Gastrocnemius medialis (tissue), 4 donors: Measurements from ENCODE around the gene IGF2. TPM values are rescaled to one million over a fixed set of nuclear protein-coding genes. Genes with fewer than 3 reads are reported as not detected.
A peak's percentile ranks its signal among the peaks of the same experiment; 100 is the strongest.

Experiments used
- ATAC-seq, 2 donors: fragments of 150-250 bp; one replicate each; pipeline ENCODE4 v1.9.1; 2016
- DNase-seq, 2 donors: peaks; one replicate each; pipeline ENCODE4 v3.0.0-alpha.2; 2019
- H3K27ac ChIP-seq, 4 donors: fragments of 200-600 bp; sonication (generic); 1 replicate in 1 of 4; 2 replicates in 3 of 4; pipeline ENCODE4 v1.5.1; 2016 to 2018; ENCODE audit warnings: mild to moderate bottlenecking in 2 of 4, moderate library complexity in 1 of 4
- H3K27me3 ChIP-seq, 3 donors: fragments of 200-600 bp; sonication (generic) in 2 of 3; 1 replicate in 1 of 3; 2 replicates in 2 of 3; pipeline versions ENCODE4 v1.5.1 to v1.6.0; 2016 to 2019; ENCODE audit warnings: mild to moderate bottlenecking in 1 of 3, moderate library complexity in 1 of 3
- H3K36me3 ChIP-seq, 2 donors: fragments of 200-600 bp; sonication (generic) in 1 of 2; one replicate each; pipeline ENCODE4 v1.5.1; 2017 to 2018
- H3K4me1 ChIP-seq, 2 donors: fragments of 200-600 bp; sonication (generic) in 1 of 2; one replicate each; pipeline ENCODE4 v1.5.1; 2016 to 2017; ENCODE audit warnings: mild to moderate bottlenecking in 2 of 2
- H3K4me3 ChIP-seq, 4 donors: fragments of 200-600 bp; sonication (generic) in 3 of 4; 1 replicate in 1 of 4; 2 replicates in 3 of 4; pipeline ENCODE4 v1.5.1; 2016 to 2019; ENCODE audit warnings: mild to moderate bottlenecking in 2 of 4
- H3K9me3 ChIP-seq, 3 donors: fragments of 200-600 bp; sonication (generic) in 2 of 3; 1 replicate in 1 of 3; 2 replicates in 2 of 3; pipeline ENCODE4 v1.5.1; 2016 to 2019
- CTCF ChIP-seq, 5 experiments: fragments of 450-650 bp in 3 of 5; fragments of 200-600 bp in 2 of 5; sonication (generic) in 2 of 5; IDR thresholded peaks in 4 of 5; conservative IDR thresholded peaks in 1 of 5; 1 replicate in 4 of 5; 2 replicates in 1 of 5; pipeline ENCODE4 v1.5.1; 2016 to 2019; ENCODE audit warnings: antibody characterized with exemption in 5 of 5, mild to moderate bottlenecking in 3 of 5, moderate library complexity in 3 of 5
- POLR2A ChIP-seq, 2 donors: fragments of 450-650 bp; IDR thresholded peaks; one replicate each; pipeline ENCODE4 v1.6.1; 2017; ENCODE audit warnings: antibody characterized with exemption in 2 of 2, mild to moderate bottlenecking in 2 of 2, moderate library complexity in 2 of 2
- in situ Hi-C, 4 donors: fragments of 200-750 bp; cut with MboI; loops; one replicate each; pipeline versions ENCODE4 v1.15.0 to v1.8.0; 2017; ENCODE audit warnings: low sequenced_read_pairs in 4 of 4
- intact Hi-C: fragments of 100-400 bp; cut with DNase I; formaldehyde crosslinking; loops from one replicate; pipeline ENCODE4 v1.15.1; 2023; ENCODE audit warnings: low total_unique reads
- total RNA-seq, 4 donors: library from RNA; depleted of rRNA; stranded (reverse); fragments of >200 nt; gene quantifications; one replicate each; pipeline versions ENCODE4 v1.1.0 to v1.2.3, GENCODE V29; 2016

The IGF2 gene
- total RNA-seq, 4 donors from 2014 or later = 21.6 to 42.4 (median 29.2) TPM

- no peak for ATAC-seq
- Histone ChIP-seq H3K4me3 (no peak overlapping the region), H3K4me1 (peaks cover 12 to 23% of the 10 kb centered on the region in 2 donors), H3K27ac (no peak overlapping the region), H3K36me3 (no peaks in the 10 kb centered on the region), H3K27me3 (peaks cover 49 to 62% (median 52%) of the 10 kb centered on the region in 3 donors), H3K9me3 (no peaks in the 10 kb centered on the region)
- in situ Hi-C loops = loop anchor here in 1 of 4 donors (25.0 kb wide), 1 partner anchor 109 kb away; no protein-coding TSS in a partner anchor
- TF ChIP-seq POLR2A (IDR thresholded peaks at IDR 0.05) (no peak), CTCF (IDR thresholded peaks at IDR 0.05 in 4 of 5, conservative IDR thresholded peaks at IDR 0.05 in 1 of 5) (no peak)
- no peak for DNase-seq
- intact Hi-C loops = no loop called here
Measured at GRCh38 chr11:2146051-2146450, 6.9 kb upstream of the IGF2 start.

- H3K4me3 ChIP-seq = peak overlapping the region in 3 of 4 donors; percentile 19 to 54 (median 27)
- no peak for TF ChIP-seq POLR2A (IDR thresholded peaks at IDR 0.05)
- no peak for TF ChIP-seq CTCF (IDR thresholded peaks at IDR 0.05 in 4 of 5, conservative IDR thresholded peaks at IDR 0.05 in 1 of 5)
- no peak overlapping the region for H3K27ac ChIP-seq
- H3K36me3 ChIP-seq = no peaks in the 10 kb centered on the region
- DNase-seq (no peak), ATAC-seq (no peak)
- H3K4me1 ChIP-seq = peaks cover 7 to 15% of the 10 kb centered on the region in 2 donors
- intact Hi-C loops (loop anchor here (5.0 kb wide), 1 partner anchor 52 kb away; no protein-coding TSS in a partner anchor), in situ Hi-C loops (loop anchor here in 1 of 4 donors (25.0 kb wide), 1 partner anchor 107 kb away; no protein-coding TSS in a partner anchor)
- H3K9me3 ChIP-seq = no peaks in the 10 kb centered on the region
- peaks cover 63 to 75% (median 66%) of the 10 kb centered on the region in 3 donors for H3K27me3 ChIP-seq
Measured at GRCh38 chr11:2144544-2145248, 5.5 kb upstream of the IGF2 start.

- no peaks in the 10 kb centered on the region for H3K36me3 ChIP-seq
- H3K4me3 ChIP-seq = peak overlapping the region in 3 of 4 donors; percentile 19 to 54 (median 27)
- H3K27ac ChIP-seq = no peak overlapping the region
- intact Hi-C loops (loop anchor here (5.0 kb wide), 1 partner anchor 52 kb away; no protein-coding TSS in a partner anchor), in situ Hi-C loops (loop anchor here in 1 of 4 donors (25.0 kb wide), 1 partner anchor 107 kb away; no protein-coding TSS in a partner anchor)
- H3K9me3 ChIP-seq = no peaks in the 10 kb centered on the region
- TF ChIP-seq POLR2A (IDR thresholded peaks at IDR 0.05) (no peak), CTCF (IDR thresholded peaks at IDR 0.05 in 4 of 5, conservative IDR thresholded peaks at IDR 0.05 in 1 of 5) (peak in 4 of 5 experiments; percentile 15 to 38 (median 24))
- H3K4me1 ChIP-seq = peaks cover 7% of the 10 kb centered on the region in 2 donors
- ATAC-seq (peak in 1 of 2 donors; percentile 49), DNase-seq (no peak)
- peaks cover 65 to 78% (median 69%) of the 10 kb centered on the region in 3 donors for H3K27me3 ChIP-seq
Measured at GRCh38 chr11:2143799-2144543, 4.8 kb upstream of the IGF2 start.

GRCh38 chr11:2143477-2143798 lies 4.2 kb upstream of the IGF2 start:
- Histone ChIP-seq H3K9me3 (no peaks in the 10 kb centered on the region), H3K27me3 (peaks cover 65 to 81% (median 75%) of the 10 kb centered on the region in 3 donors), H3K36me3 (no peaks in the 10 kb centered on the region), H3K4me1 (peaks cover 7% of the 10 kb centered on the region in 2 donors), H3K27ac (no peak overlapping the region), H3K4me3 (no peak overlapping the region)
- in situ Hi-C loops = loop anchor here in 1 of 4 donors (25.0 kb wide), 1 partner anchor 106 kb away; no protein-coding TSS in a partner anchor
- ATAC-seq (no peak), DNase-seq (no peak)
- intact Hi-C loops = loop anchor here (5.0 kb wide), 1 partner anchor 51 kb away; no protein-coding TSS in a partner anchor
- TF ChIP-seq CTCF (IDR thresholded peaks at IDR 0.05 in 4 of 5, conservative IDR thresholded peaks at IDR 0.05 in 1 of 5) = no peak
- no peak for TF ChIP-seq POLR2A (IDR thresholded peaks at IDR 0.05)
